ENCODE measurements around the gene SERPINE3.

The SERPINE3 gene

GRCh38 chr13:51364404-51365008, 25.0 kb downstream of the SERPINE3 start:
- no peak for DNase-seq

- no peak for DNase-seq
These were observed 30.6 kb downstream of the SERPINE3 start for GRCh38 chr13:51370116-51370515.

- no peak for DNase-seq
These were observed 31.3 kb downstream of the SERPINE3 start for GRCh38 chr13:51370811-51371210.

GRCh38 chr13:51371768-51372399, 32.4 kb downstream of the SERPINE3 start:
- DNase-seq, result no peak

GRCh38 chr13:51373451-51373850, 34.0 kb downstream of the SERPINE3 start:
- DNase-seq, result no peak

GRCh38 chr13:51380269-51380668, 40.8 kb downstream of the SERPINE3 start:
- DNase-seq, result no peak

- DNase-seq, result no peak
These were observed 45.6 kb downstream of the SERPINE3 start for GRCh38 chr13:51385114-51385513.

GRCh38 chr13:51394724-51395123, 55.2 kb downstream of the SERPINE3 start:
- no peak for DNase-seq

- no peak for DNase-seq
These were observed 56.9 kb downstream of the SERPINE3 start for GRCh38 chr13:51396352-51396751.

- no peak for DNase-seq
These were observed 57.9 kb downstream of the SERPINE3 start for GRCh38 chr13:51397262-51397941.

GRCh38 chr13:51405176-51405575, 65.7 kb downstream of the SERPINE3 start:
- DNase-seq, result no peak

GRCh38 chr13:51412431-51412830, 72.9 kb downstream of the SERPINE3 start:
- DNase-seq, result no peak
